Keratinocyte (primary cell): ENCODE measurements around the gene ZNF518A. TPM values are rescaled to one million over a fixed set of nuclear protein-coding genes. Genes with fewer than 3 reads are reported as not detected.

ENCODE experiments used
- DNase-seq: peaks from one replicate; pipeline ENCODE4 v3.0.0-alpha.2; 2011; ENCODE audit warnings: low read depth, missing footprints, low spot score
- FAIRE-seq: peaks from 2 replicates; lab custom pipeline; 2011; peaks lifted over from hg19 to GRCh38; lab: Jason Lieb, UNC
- H2AFZ ChIP-seq: 2 replicates; pipeline ENCODE4 v1.6.0; 2012; ENCODE audit warnings: low read length, control low read depth, inconsistent platforms; ENCODE audit not compliant: control insufficient read depth
- H3K27ac ChIP-seq: 2 replicates; pipeline ENCODE4 v1.5.1; 2011; ENCODE audit warnings: low read length; ENCODE audit not compliant: control insufficient read depth, insufficient read depth
- H3K27me3 ChIP-seq: 3 replicates; pipeline ENCODE4 v1.6.0; 2011; ENCODE audit warnings: low read length; ENCODE audit not compliant: control insufficient read depth, insufficient read depth; ENCODE audit errors: extremely low read depth
- H3K36me3 ChIP-seq, 2 experiments: 2 replicates in 1 of 2; 3 replicates in 1 of 2; pipeline ENCODE4 v1.5.1; 2011; ENCODE audit warnings: low read length in 2 of 2, mild to moderate bottlenecking in 1 of 2; ENCODE audit not compliant: control insufficient read depth in 2 of 2, insufficient read depth in 2 of 2; ENCODE audit errors: extremely low read depth in 1 of 2
- H3K4me1 ChIP-seq: 3 replicates; pipeline ENCODE4 v1.5.1; 2011; ENCODE audit warnings: low read length; ENCODE audit not compliant: control insufficient read depth, insufficient read depth; ENCODE audit errors: extremely low read depth
- H3K4me2 ChIP-seq: 3 replicates; pipeline ENCODE4 v1.6.0; 2011; ENCODE audit warnings: low read depth, low read length; ENCODE audit not compliant: control insufficient read depth, insufficient read depth; ENCODE audit errors: extremely low read depth
- H3K4me3 ChIP-seq, 3 experiments: fragments of 200-600 bp in 1 of 3; sonication (generic) in 1 of 3; 2 replicates in 2 of 3; 3 replicates in 1 of 3; pipeline ENCODE4 v1.5.1; 2011 to 2016; ENCODE audit warnings: low read length in 3 of 3, mild to moderate bottlenecking in 3 of 3, control low read depth in 2 of 3, inconsistent platforms in 1 of 3, low read depth in 1 of 3, mixed read lengths in 1 of 3, mixed run types in 1 of 3, moderate library complexity in 1 of 3; ENCODE audit not compliant: control insufficient read depth in 2 of 3, insufficient read depth in 2 of 3; ENCODE audit errors: extremely low read depth in 1 of 3
- H3K79me2 ChIP-seq: 2 replicates; pipeline ENCODE4 v1.6.0; 2012; ENCODE audit warnings: low read length; ENCODE audit not compliant: control insufficient read depth, insufficient read depth
- H3K9ac ChIP-seq: 3 replicates; pipeline ENCODE4 v1.6.0; 2011; ENCODE audit warnings: low read length; ENCODE audit not compliant: control insufficient read depth, insufficient read depth; ENCODE audit errors: extremely low read depth
- H3K9me1 ChIP-seq: 3 replicates; pipeline ENCODE4 v1.6.0; 2011; ENCODE audit warnings: low read length; ENCODE audit not compliant: control insufficient read depth, insufficient read depth; ENCODE audit errors: extremely low read depth
- H3K9me3 ChIP-seq: 2 replicates; pipeline ENCODE4 v1.5.1; 2012; ENCODE audit warnings: low read depth, low read length; ENCODE audit not compliant: control insufficient read depth
- H4K20me1 ChIP-seq: 3 replicates; pipeline ENCODE4 v1.6.0; 2011; ENCODE audit warnings: low read length; ENCODE audit not compliant: control insufficient read depth, insufficient read depth; ENCODE audit errors: extremely low read depth
- CTCF ChIP-seq, 3 experiments: IDR thresholded peaks in 1 of 3; conservative IDR thresholded peaks in 1 of 3; optimal IDR thresholded peaks in 1 of 3; 2 replicates in 2 of 3; 3 replicates in 1 of 3; pipeline versions ENCODE3 to v1.5.1; 2011; ENCODE audit warnings: low read length in 3 of 3, mild to moderate bottlenecking in 3 of 3, moderate library complexity in 2 of 3, control low read depth in 1 of 3, inconsistent platforms in 1 of 3; ENCODE audit not compliant: insufficient read depth in 2 of 3; ENCODE audit errors: extremely low read depth in 1 of 3
- EZH2 ChIP-seq: IDR thresholded peaks from one replicate; pipeline ENCODE4 v1.6.1; 2012; ENCODE audit warnings: inconsistent platforms, mild to moderate bottlenecking, low read length, moderate library complexity
- dilution Hi-C: fragments of 300-500 bp; cut with MboI; formaldehyde crosslinking; loops from one replicate; pipeline ENCODE4 v1.7.0; 2020; ENCODE audit warnings: low sequenced_read_pairs; ENCODE audit not compliant: extremely low pct_ligation_motif_present
- polyA minus RNA-seq, 3 experiments: library from RNA; depleted of rRNA, polyadenylated mRNA; stranded (reverse); fragments of >200 nt; gene quantifications; 1 replicate in 1 of 3; 2 replicates in 1 of 3; 3 replicates in 1 of 3; pipeline ENCODE4 v1.2.3, GENCODE V29; 2011
- polyA plus RNA-seq, 5 experiments: library from polyadenylated mRNA; depleted of rRNA in 3 of 5; stranded (reverse) in 3 of 5; stranded (forward) in 1 of 5; unstranded in 1 of 5; fragments of >200 nt; gene quantifications; 1 replicate in 1 of 5; 2 replicates in 3 of 5; 3 replicates in 1 of 5; pipeline versions ENCODE4 v1.2.1 to v1.2.3, GENCODE V29; 2011 to 2012; ENCODE audit warnings: missing spikeins in 2 of 5, low read depth in 1 of 5, low replicate concordance in 1 of 5

The ZNF518A gene
- polyA plus RNA-seq (4.7 to 10.0 TPM (median 6.4 TPM) in 3 replicates), polyA minus RNA-seq (1.5 to 17.9 TPM (median 9.0 TPM) in 3 replicates)
- polyA plus RNA-seq (2011; ENCODE audit: low read depth), result 9.5 TPM
- polyA plus RNA-seq (2011; cell fraction: cytosol; rRNA removed), result 2.3 and 4.2 TPM in 2 replicates
- 12.4 and 15.5 TPM in 2 replicates for polyA plus RNA-seq (2011; cell fraction: nucleus; rRNA removed)
- polyA plus RNA-seq (2012; ENCODE audit: low replicate concordance), result 5.2 and 5.6 TPM in 2 replicates
- polyA minus RNA-seq (2011; cell fraction: cytosol; rRNA and poly(A)+ RNA removed), result 8.2 TPM
- 16.7 and 34.0 TPM in 2 replicates for polyA minus RNA-seq (2011; cell fraction: nucleus; rRNA and poly(A)+ RNA removed)

GRCh38 chr10:96129387-96130325, at the start of gene ZNF518A:
Gene ZNF518A, plus strand, starts transcription at chr10:96130297. Its CDS starts 26,026 bp downstream, at chr10:96156323.
- H3K9me3 ChIP-seq, result no peaks in the 10 kb centered on the region
- peak; percentile 38 for DNase-seq
- H2AFZ ChIP-seq, result peak within 1 kb of the TSS; percentile 98
- H3K36me3 ChIP-seq, result peaks cover 0 to 8% of the 10 kb centered on the region in 2 experiments
- no peaks in the 10 kb centered on the region for H4K20me1 ChIP-seq
- peak within 1 kb of the TSS; percentile 98 for H3K27ac ChIP-seq
- no peak for TF ChIP-seq EZH2
- TF ChIP-seq CTCF (optimal IDR thresholded peaks at IDR 0.05 in 1 of 3, IDR thresholded peaks at IDR 0.05 in 1 of 3, conservative IDR thresholded peaks at IDR 0.05 in 1 of 3; ENCODE audit: extremely low read depth in 1 of 3, insufficient read depth in 2 of 3, low read length in 3 of 3), result no peak
- FAIRE-seq, result peak; percentile 84
- peak within 1 kb of the TSS; percentile 95 for H3K9ac ChIP-seq
- peaks cover 12% of the 10 kb centered on the region for H3K4me1 ChIP-seq
- no peaks in the 10 kb centered on the region for H3K27me3 ChIP-seq
- H3K4me3 ChIP-seq, result peak within 1 kb of the TSS; percentile 60 to 96 (median 88)
- peak within 1 kb of the TSS; percentile 84 for H3K4me2 ChIP-seq
- peaks cover 9% of the 10 kb centered on the region for H3K79me2 ChIP-seq
- dilution Hi-C loops, result no loop called here
- no peaks in the 10 kb centered on the region for H3K9me1 ChIP-seq

GRCh38 chr10:96082153-96082552, 47.9 kb upstream of the ZNF518A start:
- H4K20me1 ChIP-seq, result no peaks in the 10 kb centered on the region
- no peak for DNase-seq

More at GRCh38 chr10:96082153-96082552, 47.9 kb upstream of the ZNF518A start:
- no peak overlapping the region for H2AFZ ChIP-seq
- H3K27me3 ChIP-seq, result no peaks in the 10 kb centered on the region
- no peak overlapping the region for H3K9ac ChIP-seq
- no peaks in the 10 kb centered on the region for H3K36me3 ChIP-seq
- H3K4me1 ChIP-seq, result no peaks in the 10 kb centered on the region
- TF ChIP-seq EZH2 (no peak), CTCF (optimal IDR thresholded peaks at IDR 0.05 in 1 of 3, IDR thresholded peaks at IDR 0.05 in 1 of 3, conservative IDR thresholded peaks at IDR 0.05 in 1 of 3; ENCODE audit: extremely low read depth in 1 of 3, insufficient read depth in 2 of 3, low read length in 3 of 3) (no peak)
- H3K27ac ChIP-seq, result no peak overlapping the region
- H3K9me3 ChIP-seq, result no peaks in the 10 kb centered on the region
- dilution Hi-C loops, result no loop called here
- H3K79me2 ChIP-seq, result no peaks in the 10 kb centered on the region
- no peaks in the 10 kb centered on the region for H3K9me1 ChIP-seq
- no peak overlapping the region for H3K4me2 ChIP-seq
- FAIRE-seq, result no peak
- H3K4me3 ChIP-seq, result no peak overlapping the region
